Measurements from ENCODE around the gene TATDN3.

GRCh38 chr1:212814537-212815334 is 23.0 kb downstream of the TATDN3 start:
- TF ChIP-seq CTCF (optimal IDR thresholded peaks at IDR 0.05 in 1 of 3, IDR thresholded peaks at IDR 0.05 in 1 of 3, conservative IDR thresholded peaks at IDR 0.05 in 1 of 3; ENCODE audit: extremely low read depth in 1 of 3, insufficient read depth in 2 of 3, low read length in 3 of 3) (peak in 1 of 3 experiments; percentile 22), EZH2 (IDR thresholded peaks at IDR 0.05; ENCODE audit: low read length) (no peak)
